Endothelial cell of umbilical vein (primary cell): ENCODE results near the gene C1QB. TPM values are rescaled to one million over a fixed set of nuclear protein-coding genes. Genes with fewer than 3 reads are reported as not detected.

Experiments
- BruUV-seq: library from RNA; stranded (reverse); fragments of 400-500 nt; replicated peaks from 2 replicates; lab custom pipeline; 2021; lab: Mats Ljungman, UMichigan
- CTCF ChIA-PET: fragments of 300-600, 350-600 bp; sonication (Branson Sonifier 250); formaldehyde crosslinking; loops from one replicate; lab custom pipeline; 2021; ENCODE audit warnings: antibody characterized with exemption, inconsistent platforms; lab: Charles Lee
- POLR2A ChIA-PET: fragments of 300-600, 350-600 bp; sonication (Branson Sonifier 250); formaldehyde crosslinking; loops from one replicate; lab custom pipeline; 2021; ENCODE audit warnings: antibody characterized with exemption, inconsistent platforms; lab: Charles Lee
- DNase-seq: peaks from one replicate; pipeline ENCODE4 v3.0.0-alpha.2; 2011; ENCODE audit warnings: low read depth, low spot score
- FAIRE-seq: peaks from 2 replicates; lab custom pipeline; 2011; peaks lifted over from hg19 to GRCh38; lab: Jason Lieb, UNC
- H2AFZ ChIP-seq: 2 replicates; pipeline ENCODE4 v1.6.0; 2012; ENCODE audit warnings: low read depth, low read length, control low read depth, inconsistent platforms
- H3K27ac ChIP-seq: 2 replicates; pipeline ENCODE4 v1.5.1; 2011; ENCODE audit warnings: low read depth, mild to moderate bottlenecking, control low read depth, low read length, moderate library complexity; ENCODE audit not compliant: insufficient read depth
- H3K27me3 ChIP-seq, 2 experiments: 2 replicates each; pipeline versions ENCODE4 v1.6.0 to v1.6.1; 2011; ENCODE audit warnings: low read length in 2 of 2, mixed read lengths in 1 of 2; ENCODE audit not compliant: control insufficient read depth in 2 of 2, insufficient read depth in 2 of 2
- H3K36me3 ChIP-seq, 2 experiments: 2 replicates in 1 of 2; 3 replicates in 1 of 2; pipeline ENCODE4 v1.5.1; 2011; ENCODE audit warnings: low read length in 2 of 2, mild to moderate bottlenecking in 1 of 2, moderate library complexity in 1 of 2; ENCODE audit not compliant: control insufficient read depth in 2 of 2, insufficient read depth in 2 of 2; ENCODE audit errors: extremely low read depth in 1 of 2
- H3K4me1 ChIP-seq: 3 replicates; pipeline ENCODE4 v1.5.1; 2011; ENCODE audit warnings: mild to moderate bottlenecking, low read length; ENCODE audit not compliant: control insufficient read depth, insufficient read depth; ENCODE audit errors: extremely low read depth
- H3K4me2 ChIP-seq: 2 replicates; pipeline ENCODE4 v1.6.1; 2011; ENCODE audit warnings: low read length, control low read depth, mixed read lengths; ENCODE audit not compliant: insufficient read depth
- H3K4me3 ChIP-seq, 3 experiments: fragments of 200-600 bp in 1 of 3; sonication (generic), shearing (Covaris generic) in 1 of 3; replicated peaks in 1 of 3; 2 replicates each; pipeline ENCODE4 v1.5.1; 2011 to 2016; ENCODE audit warnings: control low read depth in 3 of 3, low read length in 3 of 3, mild to moderate bottlenecking in 2 of 3, inconsistent platforms in 1 of 3, low read depth in 1 of 3, moderate library complexity in 1 of 3; ENCODE audit not compliant: insufficient read depth in 1 of 3
- H3K79me2 ChIP-seq: 2 replicates; pipeline ENCODE4 v1.6.0; 2012; ENCODE audit warnings: low read length, inconsistent platforms; ENCODE audit not compliant: control insufficient read depth, insufficient read depth
- H3K9ac ChIP-seq: replicated peaks from 2 replicates; pipeline ENCODE3; 2011; ENCODE audit warnings: low read length, control low read depth; ENCODE audit not compliant: insufficient read depth; ENCODE audit errors: extremely low read depth
- H3K9me1 ChIP-seq: replicated peaks from 3 replicates; pipeline ENCODE4 v1.6.0; 2011; ENCODE audit warnings: mild to moderate bottlenecking, low read length; ENCODE audit not compliant: control insufficient read depth, insufficient read depth; ENCODE audit errors: extremely low read depth
- H3K9me3 ChIP-seq: replicated peaks from 2 replicates; pipeline ENCODE4 v1.5.1; 2012; ENCODE audit warnings: low read length, inconsistent platforms; ENCODE audit not compliant: control insufficient read depth, insufficient read depth
- H4K20me1 ChIP-seq: replicated peaks from 2 replicates; pipeline ENCODE3; 2011; ENCODE audit warnings: mild to moderate bottlenecking, low read length; ENCODE audit not compliant: control insufficient read depth, insufficient read depth; ENCODE audit errors: extremely low read depth
- EZH2 ChIP-seq: IDR thresholded peaks from 2 replicates; pipeline ENCODE4 v1.6.1; 2012; ENCODE audit warnings: borderline replicate concordance, low read depth, mild to moderate bottlenecking, moderate library complexity, low read length, inconsistent platforms; ENCODE audit not compliant: severe bottlenecking
- FOS ChIP-seq: IDR thresholded peaks from 2 replicates; pipeline ENCODE4 v1.6.1; 2011; ENCODE audit warnings: mild to moderate bottlenecking, low read length, moderate library complexity, borderline replicate concordance; ENCODE audit not compliant: insufficient read depth
- GATA2 ChIP-seq: IDR thresholded peaks from 2 replicates; pipeline ENCODE4 v1.7.0; 2011; ENCODE audit warnings: low read depth, mild to moderate bottlenecking, moderate library complexity, mixed read lengths, low read length; ENCODE audit not compliant: insufficient read length, insufficient read depth
- JUN ChIP-seq: IDR thresholded peaks from 2 replicates; pipeline ENCODE4 v1.6.1; 2011; ENCODE audit warnings: borderline replicate concordance, low read depth; ENCODE audit not compliant: insufficient read length, insufficient read depth
- MYC ChIP-seq: IDR thresholded peaks from one replicate; pipeline ENCODE4 v1.6.1; 2011; ENCODE audit warnings: mild to moderate bottlenecking, low read depth, low read length
- POLR2A ChIP-seq: IDR thresholded peaks from 2 replicates; pipeline ENCODE4 v1.6.1; 2012; ENCODE audit warnings: low read depth, mild to moderate bottlenecking, control low read depth, low read length
- POLR2AphosphoS5 ChIP-seq: IDR thresholded peaks from 2 replicates; pipeline ENCODE4 v1.6.1; 2012; ENCODE audit warnings: low read depth, mild to moderate bottlenecking, control low read depth, low read length, moderate library complexity; ENCODE audit not compliant: insufficient read depth
- dilution Hi-C: fragments of 300-500 bp; cut with MboI; formaldehyde crosslinking; loops from one replicate; pipeline ENCODE4 v1.15.0; 2019; ENCODE audit warnings: low sequenced_read_pairs; ENCODE audit not compliant: extremely low pct_ligation_motif_present
- intact Hi-C: fragments of 100-400 bp; cut with micrococcal nuclease; formaldehyde crosslinking; loops from one replicate; pipeline ENCODE4 v1.10.0; 2022
- polyA plus RNA-seq, 4 experiments: library from polyadenylated mRNA; depleted of rRNA in 3 of 4; stranded (reverse) in 3 of 4; unstranded in 1 of 4; fragments of >200 nt; gene quantifications; 2 replicates each; pipeline versions ENCODE4 v1.2.1 to v1.2.3, GENCODE V29; 2011 to 2012; ENCODE audit warnings: missing spikeins in 1 of 4
- total RNA-seq: library from RNA; stranded (reverse); gene quantifications from 2 replicates; pipeline ENCODE4 v1.2.3, GENCODE V29; 2021
- TF ChIP-seq, protein P1 (sequence below), 2 donors: IDR thresholded peaks; 1 replicate in 1 of 2; 2 replicates in 1 of 2; pipeline ENCODE4 v1.5.1; 2011; ENCODE audit warnings: low read length in 2 of 2, mild to moderate bottlenecking in 2 of 2, moderate library complexity in 2 of 2, control low read depth in 1 of 2, inconsistent platforms in 1 of 2, low read depth in 1 of 2; ENCODE audit not compliant: insufficient read depth in 1 of 2; ENCODE audit errors: extremely low read depth in 1 of 2
- TF ChIP-seq, protein P2 (sequence below): IDR thresholded peaks from 2 replicates; pipeline ENCODE4 v1.6.1; 2011; ENCODE audit not compliant: insufficient read depth, insufficient read length

Gene C1QB
- total and polyA plus RNA-seq, 2 donors (not counting 3 experiments of a cell fraction or from before 2014, with no cell fraction given) = not detected

GRCh38 chr1:22611530-22611947 is 41.5 kb upstream of the C1QB start:
- intact Hi-C loops (no loop called here), dilution Hi-C loops (no loop called here)
- CTCF ChIA-PET = interaction anchor here (1.0 to 1.1 kb wide), 2 partner anchors 19 to 23 kb away, joined by 3 to 4 read pairs; no protein-coding TSS in a partner anchor
- Histone ChIP-seq H3K36me3 (no peaks in the 10 kb centered on the region), H3K4me2 (no peak overlapping the region), H3K79me2 (no peaks in the 10 kb centered on the region), H3K9me3 (no peaks in the 10 kb centered on the region), H3K9me1 (no peaks in the 10 kb centered on the region), H3K4me3 (no peak overlapping the region), H3K9ac (no peak overlapping the region), H3K27me3 (no peaks in the 10 kb centered on the region), H3K27ac (no peak overlapping the region), H3K4me1 (no peaks in the 10 kb centered on the region), H4K20me1 (no peaks in the 10 kb centered on the region), H2AFZ (no peak overlapping the region)
- TF ChIP-seq, protein P1, sequence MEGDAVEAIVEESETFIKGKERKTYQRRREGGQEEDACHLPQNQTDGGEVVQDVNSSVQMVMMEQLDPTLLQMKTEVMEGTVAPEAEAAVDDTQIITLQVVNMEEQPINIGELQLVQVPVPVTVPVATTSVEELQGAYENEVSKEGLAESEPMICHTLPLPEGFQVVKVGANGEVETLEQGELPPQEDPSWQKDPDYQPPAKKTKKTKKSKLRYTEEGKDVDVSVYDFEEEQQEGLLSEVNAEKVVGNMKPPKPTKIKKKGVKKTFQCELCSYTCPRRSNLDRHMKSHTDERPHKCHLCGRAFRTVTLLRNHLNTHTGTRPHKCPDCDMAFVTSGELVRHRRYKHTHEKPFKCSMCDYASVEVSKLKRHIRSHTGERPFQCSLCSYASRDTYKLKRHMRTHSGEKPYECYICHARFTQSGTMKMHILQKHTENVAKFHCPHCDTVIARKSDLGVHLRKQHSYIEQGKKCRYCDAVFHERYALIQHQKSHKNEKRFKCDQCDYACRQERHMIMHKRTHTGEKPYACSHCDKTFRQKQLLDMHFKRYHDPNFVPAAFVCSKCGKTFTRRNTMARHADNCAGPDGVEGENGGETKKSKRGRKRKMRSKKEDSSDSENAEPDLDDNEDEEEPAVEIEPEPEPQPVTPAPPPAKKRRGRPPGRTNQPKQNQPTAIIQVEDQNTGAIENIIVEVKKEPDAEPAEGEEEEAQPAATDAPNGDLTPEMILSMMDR (IDR thresholded peaks at IDR 0.05; ENCODE audit: extremely low read depth in 1 of 2, insufficient read depth in 1 of 2, low read depth in 1 of 2, low read length in 2 of 2) = no peak
- TF ChIP-seq JUN (no peak), GATA2 (no peak), FOS (no peak), POLR2A (no peak), MYC (no peak), EZH2 (no peak), POLR2AphosphoS5 (no peak)
- TF ChIP-seq, protein P2, sequence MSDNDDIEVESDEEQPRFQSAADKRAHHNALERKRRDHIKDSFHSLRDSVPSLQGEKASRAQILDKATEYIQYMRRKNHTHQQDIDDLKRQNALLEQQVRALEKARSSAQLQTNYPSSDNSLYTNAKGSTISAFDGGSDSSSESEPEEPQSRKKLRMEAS = no peak
- FAIRE-seq (peak; percentile 77), DNase-seq (peak; percentile 53)
- no TSS peak for BruUV-seq
- POLR2A ChIA-PET = no interaction called here
